HepG2 (cell line): Measurements from ENCODE around the gene BMX. TPM values are rescaled to one million over a fixed set of nuclear protein-coding genes. Genes with fewer than 3 reads are reported as not detected.

Experiments used
- ATAC-seq: fragments of 200-7000 bp; cut with Tn5 transposase; 3 replicates; pipeline ENCODE4 v1.9.1; 2020; ENCODE audit warnings: mild to moderate bottlenecking, moderate library complexity
- BruUV-seq: library from RNA; stranded (reverse); fragments of 400-500 nt; replicated peaks from 2 replicates; lab custom pipeline; 2021; lab: Mats Ljungman, UMichigan
- CTCF ChIA-PET: fragments of 300-600 bp; formaldehyde crosslinking; extraction: SDS; loops from one replicate; lab custom pipeline; 2021; ENCODE audit warnings: low total read pairs, inconsistent platforms, low intra/inter-chr PET ratio; lab: Yijun Ruan, JAX
- POLR2A ChIA-PET: fragments of 350-600 bp; sonication (Branson Sonifier 250); formaldehyde crosslinking; loops from one replicate; lab custom pipeline; 2020; ENCODE audit warnings: antibody characterized with exemption, inconsistent platforms; lab: Yijun Ruan, JAX
- DNase-seq: peaks from one replicate; pipeline ENCODE4 v3.0.0-alpha.2; 2015; ENCODE audit warnings: low spot score
- FAIRE-seq: peaks from 3 replicates; lab custom pipeline; 2011; peaks lifted over from hg19 to GRCh38; lab: Jason Lieb, UNC
- H2AFZ ChIP-seq: one replicate; pipeline ENCODE4 v1.6.1; 2011; ENCODE audit warnings: low read length, inconsistent platforms
- H3K27ac ChIP-seq: fragments of 300-600 bp; 3 replicates; pipeline ENCODE4 v1.8.0; 2011; ENCODE audit warnings: mixed run types, mild to moderate bottlenecking, mixed read lengths, low read length, inconsistent platforms; ENCODE audit not compliant: insufficient read depth; ENCODE audit errors: extremely low read length
- H3K27me3 ChIP-seq, 2 experiments: fragments of 200-600 bp in 1 of 2; 2 replicates in 1 of 2; 3 replicates in 1 of 2; pipeline versions ENCODE4 v1.6.0 to v1.8.0; 2011; ENCODE audit warnings: low read length in 2 of 2, mild to moderate bottlenecking in 2 of 2, moderate library complexity in 2 of 2, inconsistent platforms in 1 of 2; ENCODE audit not compliant: insufficient read depth in 2 of 2, control insufficient read depth in 1 of 2
- H3K36me3 ChIP-seq, 2 experiments: fragments of 200-600 bp in 1 of 2; replicated peaks in 1 of 2; 2 replicates in 1 of 2; 3 replicates in 1 of 2; pipeline versions ENCODE4 v1.5.1 to v1.8.0; 2011; ENCODE audit warnings: low read length in 2 of 2, inconsistent platforms in 1 of 2; ENCODE audit not compliant: insufficient read depth in 2 of 2, control insufficient read depth in 1 of 2
- H3K4me1 ChIP-seq: 2 replicates; pipeline ENCODE4 v1.5.1; 2012; ENCODE audit warnings: low read length, inconsistent platforms; ENCODE audit not compliant: insufficient read depth
- H3K4me2 ChIP-seq: 2 replicates; pipeline ENCODE4 v1.6.0; 2011; ENCODE audit warnings: low read depth, low read length, inconsistent platforms
- H3K4me3 ChIP-seq, 3 experiments: fragments of 200-600 bp in 1 of 3; sonication (generic), shearing (Covaris generic) in 1 of 3; replicated peaks in 1 of 3; 2 replicates each; pipeline ENCODE4 v1.5.1; 2011 to 2016; ENCODE audit warnings: low read length in 3 of 3, inconsistent platforms in 2 of 3, low read depth in 2 of 3, mild to moderate bottlenecking in 2 of 3, control low read depth in 1 of 3, mixed read lengths in 1 of 3; ENCODE audit not compliant: insufficient read depth in 1 of 3
- H3K79me2 ChIP-seq: one replicate; pipeline ENCODE4 v1.6.1; 2011; ENCODE audit warnings: low read length, inconsistent platforms; ENCODE audit not compliant: insufficient read depth
- H3K9ac ChIP-seq: 2 replicates; pipeline ENCODE4 v1.6.0; 2011; ENCODE audit warnings: mild to moderate bottlenecking, low read depth, low read length, inconsistent platforms; ENCODE audit not compliant: insufficient read depth
- H3K9me3 ChIP-seq: 2 replicates; pipeline ENCODE4 v1.5.1; 2012; ENCODE audit warnings: mild to moderate bottlenecking, low read length
- H4K20me1 ChIP-seq: 2 replicates; pipeline ENCODE4 v1.6.0; 2011; ENCODE audit warnings: inconsistent platforms, mild to moderate bottlenecking, low read length, moderate library complexity; ENCODE audit not compliant: insufficient read depth
- CTCF ChIP-seq: sonication (generic); formaldehyde crosslinking; IDR thresholded peaks from 2 replicates; pipeline ENCODE4 v1.5.0; 2020; ENCODE audit warnings: mild to moderate bottlenecking, missing genetic modification reagents, moderate library complexity
- HOXA5 ChIP-seq: sonication (generic); formaldehyde crosslinking; IDR thresholded peaks from 2 replicates; pipeline ENCODE4 v1.4.0; 2020; ENCODE audit warnings: missing genetic modification reagents
- NFE2 ChIP-seq: sonication (generic); formaldehyde crosslinking; IDR thresholded peaks from 2 replicates; pipeline ENCODE4 v1.4.0; 2020; ENCODE audit warnings: missing genetic modification reagents
- THAP9 ChIP-seq: sonication (generic); formaldehyde crosslinking; IDR thresholded peaks from 2 replicates; pipeline ENCODE4; 2020; ENCODE audit warnings: missing genetic modification reagents, mild to moderate bottlenecking, borderline replicate concordance
- WGBS: methylation state at CpG from one replicate; pipeline ENCODE4 v1.1.6; 2017; ENCODE audit warnings: low lambda C conversion rate; 5-methylcytosine and 5-hydroxymethylcytosine counted together
- in situ Hi-C: cut with HindIII; loops from 2 replicates; pipeline ENCODE4 v1.10.0; 2017; ENCODE audit warnings: low pct_unique_long_range_greater_than_20kb; ENCODE audit not compliant: extremely low pct_ligation_motif_present
- intact Hi-C: fragments of 100-400 bp; cut with micrococcal nuclease; formaldehyde crosslinking; loops from one replicate; pipeline ENCODE4 v1.10.0; 2022; ENCODE audit not compliant: unreplicated experiment
- polyA plus RNA-seq, 8 experiments: library from polyadenylated mRNA; depleted of rRNA in 3 of 8; stranded (reverse) in 7 of 8; unstranded in 1 of 8; fragments of >200 nt; fragmentation: Illumina TruSeq in 4 of 8; extraction: Trizol in 4 of 8; gene quantifications; 2 replicates each; pipeline versions ENCODE4 v1.2.1 to v1.2.3, GENCODE V29; 2011 to 2016; ENCODE audit warnings: low read depth in 4 of 8, missing spikeins in 1 of 8, mixed read lengths in 1 of 8; ENCODE audit not compliant: insufficient read depth in 1 of 8
- total RNA-seq, 5 experiments: library from RNA; depleted of rRNA; stranded (reverse); fragments of >200 nt; fragmentation: Illumina TruSeq; extraction: Trizol; gene quantifications; 2 replicates each; pipeline ENCODE4 v1.2.3, GENCODE V29; 2016; ENCODE audit warnings: low read depth in 1 of 5

Gene BMX
- total and polyA plus RNA-seq, 2 of the 13 experiments (the other 11 are each of a cell fraction or from before 2014, with no cell fraction given) = not detected

GRCh38 chrX:15501506-15501905 is 899 bp downstream of the BMX start:
- whole genome bisulfite sequencing = 76% methylated on average over 9 of the region's 9 CpGs
- Histone ChIP-seq H3K4me3 (no peak overlapping the region), H3K4me1 (0 out of 2 replicates have a peak, but pooled peaks cover 6% of the 10 kb centered on the region), H3K27ac (no peak overlapping the region), H3K4me2 (no peak overlapping the region), H3K9me3 (no peaks in the 10 kb centered on the region), H3K79me2 (no peaks in the 10 kb centered on the region), H3K27me3 (no peaks in the 10 kb centered on the region), H3K36me3 (no peaks in the 10 kb centered on the region), H2AFZ (no peak overlapping the region), H4K20me1 (no peaks in the 10 kb centered on the region), H3K9ac (no peak overlapping the region)
- ChIA-PET CTCF (no interaction called here), POLR2A (no interaction called here)
- in situ Hi-C loops = loop anchor here (10.0 kb wide), 1 partner anchor 63 kb away; no protein-coding TSS in a partner anchor
- BruUV-seq = no TSS peak
- no peak for FAIRE-seq
- no peak for TF ChIP-seq NFE2 (CRISPR knock-in tag)
- no peak for TF ChIP-seq CTCF
- TF ChIP-seq HOXA5 (CRISPR knock-in tag) = no peak
- no peak for TF ChIP-seq THAP9 (CRISPR knock-in tag)
- no peak for ATAC-seq
- DNase-seq = no peak
- intact Hi-C loops = no loop called here
